WTC11 (cell line): Measurements from ENCODE around the gene CCDC51. TPM values are rescaled to one million over a fixed set of nuclear protein-coding genes. Genes with fewer than 3 reads are reported as not detected.

ENCODE experiments used
- ATAC-seq: fragments of 200-7000 bp; cut with Tn5 transposase; 2 replicates; pipeline ENCODE4 v1.10.0; 2021; ENCODE audit warnings: mild to moderate bottlenecking, moderate library complexity
- CTCF ChIA-PET: fragments of 300-600 bp; sonication (Branson Sonifier 250); formaldehyde crosslinking; loops from one replicate; lab custom pipeline; 2021; ENCODE audit warnings: antibody characterized with exemption; lab: Charles Lee
- POLR2A ChIA-PET: fragments of 350-600 bp; sonication (Branson Sonifier 250); formaldehyde crosslinking; loops from one replicate; lab custom pipeline; 2021; ENCODE audit warnings: antibody characterized with exemption; lab: Charles Lee
- DNase-seq: peaks from one replicate; pipeline ENCODE4 v3.0.0; 2021; ENCODE audit warnings: low spot score
- H3K27ac Mint-ChIP-seq: 2 replicates; pipeline ENCODE4 v1.8.0; 2021; ENCODE audit warnings: mixed read lengths
- H3K27me3 Mint-ChIP-seq: 2 replicates; pipeline ENCODE4 v1.8.0; 2021; ENCODE audit warnings: low read depth, mild to moderate bottlenecking, moderate library complexity, mixed read lengths
- H3K36me3 Mint-ChIP-seq: 2 replicates; pipeline ENCODE4 v1.8.0; 2021; ENCODE audit warnings: mixed read lengths
- H3K4me1 Mint-ChIP-seq: 2 replicates; pipeline ENCODE4 v1.8.0; 2022; ENCODE audit warnings: mixed read lengths
- H3K4me3 Mint-ChIP-seq: 2 replicates; pipeline ENCODE4 v1.8.0; 2021; ENCODE audit warnings: mild to moderate bottlenecking, moderate library complexity, mixed read lengths
- H3K9me3 Mint-ChIP-seq: 2 replicates; pipeline ENCODE4 v1.8.0; 2021; ENCODE audit warnings: mixed read lengths
- ESRRA ChIP-seq: sonication (generic); formaldehyde crosslinking; IDR thresholded peaks from 2 replicates; pipeline ENCODE4 v1.8.1; 2022; ENCODE audit warnings: mild to moderate bottlenecking, missing genetic modification reagents, borderline replicate concordance
- FOXJ3 ChIP-seq: sonication (generic); formaldehyde crosslinking; IDR thresholded peaks from 2 replicates; pipeline ENCODE4 v1.9.0; 2021; ENCODE audit warnings: missing genetic modification reagents, mild to moderate bottlenecking, borderline replicate concordance
- FOXP1 ChIP-seq: sonication (generic); formaldehyde crosslinking; IDR thresholded peaks from 2 replicates; pipeline ENCODE4 v1.8.0; 2022; ENCODE audit warnings: missing genetic modification reagents, mild to moderate bottlenecking, moderate library complexity, borderline replicate concordance
- IRF2 ChIP-seq: sonication (generic); formaldehyde crosslinking; IDR thresholded peaks from 2 replicates; pipeline ENCODE4 v1.8.0; 2022; ENCODE audit warnings: low read depth, missing genetic modification reagents, borderline replicate concordance
- KAT7 ChIP-seq: sonication (generic); formaldehyde crosslinking; IDR thresholded peaks from 2 replicates; pipeline ENCODE4 v1.8.1; 2023; ENCODE audit warnings: missing genetic modification reagents, mild to moderate bottlenecking, borderline replicate concordance
- MYBL2 ChIP-seq: sonication (generic); formaldehyde crosslinking; IDR thresholded peaks from 2 replicates; pipeline ENCODE4 v1.8.1; 2023; ENCODE audit warnings: mild to moderate bottlenecking, moderate library complexity, missing genetic modification reagents
- PRRX2 ChIP-seq: fragments of 250-450 bp; sonication (Bioruptor Pico); IDR thresholded peaks from 2 replicates; pipeline ENCODE4 v1.8.0; 2021; ENCODE audit warnings: mild to moderate bottlenecking
- SMAD3 ChIP-seq: sonication (generic); formaldehyde crosslinking; IDR thresholded peaks from 2 replicates; pipeline ENCODE4 v1.8.0; 2022; ENCODE audit warnings: missing genetic modification reagents, mild to moderate bottlenecking, borderline replicate concordance
- SP1 ChIP-seq: sonication (generic); formaldehyde crosslinking; conservative IDR thresholded peaks from 2 replicates; pipeline ENCODE4 v1.8.1; 2022; ENCODE audit warnings: missing genetic modification reagents
- TEAD1 ChIP-seq: sonication (generic); formaldehyde crosslinking; IDR thresholded peaks from 2 replicates; pipeline ENCODE4 v1.8.0; 2022; ENCODE audit warnings: mild to moderate bottlenecking, missing genetic modification reagents
- ZNF138 ChIP-seq: sonication (generic); formaldehyde crosslinking; conservative IDR thresholded peaks from 2 replicates; pipeline ENCODE4 v1.8.1; 2022; ENCODE audit warnings: mild to moderate bottlenecking, moderate library complexity, missing genetic modification reagents
- ZNF416 ChIP-seq: fragments of 250-450 bp; sonication (Bioruptor Pico); IDR thresholded peaks from 2 replicates; pipeline ENCODE4 v1.9.0; 2021; ENCODE audit warnings: mild to moderate bottlenecking, inconsistent platforms
- total RNA-seq: library from RNA; stranded (reverse); gene quantifications from 3 replicates; pipeline ENCODE4 v1.2.3, GENCODE V29; 2021
- TF ChIP-seq, protein P1 (sequence below): sonication (generic); formaldehyde crosslinking; IDR thresholded peaks from 2 replicates; pipeline ENCODE4 v1.8.0; 2022; ENCODE audit warnings: mild to moderate bottlenecking, missing genetic modification reagents
- TF ChIP-seq, protein P2 (sequence below): fragments of 200-600 bp; IDR thresholded peaks from 2 replicates; pipeline ENCODE4 v1.8.0; 2022; ENCODE audit warnings: antibody characterized with exemption
- TF ChIP-seq, protein P3 (sequence below): sonication (generic); formaldehyde crosslinking; IDR thresholded peaks from 2 replicates; pipeline ENCODE4 v1.8.0; 2023; ENCODE audit warnings: mild to moderate bottlenecking, missing genetic modification reagents
- TF ChIP-seq, protein P4 (sequence below): sonication (generic); formaldehyde crosslinking; IDR thresholded peaks from 2 replicates; pipeline ENCODE4 v1.8.1; 2022; ENCODE audit warnings: low read depth, mild to moderate bottlenecking, moderate library complexity, missing genetic modification reagents, borderline replicate concordance
- TF ChIP-seq, protein P5 (sequence below): sonication (generic); formaldehyde crosslinking; IDR thresholded peaks from 2 replicates; pipeline ENCODE4 v1.8.0; 2022; ENCODE audit warnings: missing genetic modification reagents
- TF ChIP-seq, protein P6 (sequence below): sonication (generic); formaldehyde crosslinking; IDR thresholded peaks from 2 replicates; pipeline ENCODE4 v1.8.1; 2023; ENCODE audit warnings: mild to moderate bottlenecking, missing genetic modification reagents
- TF ChIP-seq, protein P7 (sequence below): fragments of 250-450 bp; sonication (Bioruptor Pico); IDR thresholded peaks from 2 replicates; pipeline ENCODE4 v1.9.0; 2021; ENCODE audit warnings: mild to moderate bottlenecking
- TF ChIP-seq, protein P8 (sequence below): sonication (generic); formaldehyde crosslinking; IDR thresholded peaks from 2 replicates; pipeline ENCODE4 v1.8.1; 2023; ENCODE audit warnings: mild to moderate bottlenecking, missing genetic modification reagents

CCDC51 gene
- total RNA-seq, 1 experiment from 2014 or later: 25.1 TPM

DNA sequence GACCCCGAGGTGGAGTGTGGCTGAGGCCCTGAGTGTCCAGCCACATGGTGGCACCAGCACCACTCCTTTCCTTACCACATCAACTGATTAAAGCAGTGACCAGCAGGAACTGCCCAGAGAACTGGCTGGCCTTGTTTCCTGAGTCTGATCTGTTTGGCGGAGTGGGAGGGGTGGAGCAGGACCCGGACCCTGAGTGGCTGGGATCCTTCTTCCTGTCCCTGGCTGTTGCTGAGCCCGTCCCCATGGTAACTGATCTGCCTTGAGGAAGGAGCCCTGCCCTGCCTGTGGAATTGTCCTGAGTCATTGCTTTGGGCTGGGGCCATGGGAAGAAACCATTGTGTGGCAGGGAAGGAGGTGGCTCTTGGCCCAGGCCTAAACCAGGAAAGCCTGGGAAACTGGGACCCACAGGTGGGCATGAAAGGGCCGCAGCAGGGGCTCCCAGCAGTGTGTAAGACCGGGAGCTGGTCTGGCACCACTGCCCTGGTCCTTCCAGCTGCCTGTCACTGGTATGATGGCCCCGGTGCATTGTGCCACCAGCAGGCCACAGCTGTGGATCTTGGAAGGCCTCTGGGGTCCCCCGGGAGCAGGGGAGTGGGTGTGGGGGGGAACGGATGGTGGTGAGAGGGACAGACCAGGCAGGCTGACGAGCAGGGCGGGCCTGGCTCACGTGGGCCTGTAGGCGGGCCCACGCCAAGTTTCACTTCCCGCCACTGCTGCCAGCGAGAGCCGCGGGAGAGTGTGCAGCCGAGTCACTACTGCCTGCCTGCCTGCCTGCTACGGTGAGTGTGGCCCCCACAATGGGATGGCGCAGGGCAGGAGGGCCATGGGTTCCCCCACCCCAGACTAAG lies 25.8 kb upstream of the CCDC51 start:
- peak overlapping the region; percentile 7 for H3K4me3 Mint-ChIP-seq
- ChIA-PET POLR2A (interaction anchor here (0.9 to 2.1 kb wide), 3 partner anchors 19 to 82 kb away, joined by 3 to 8 read pairs (median 7); partner anchors contain the start of gene ATRIP), CTCF (interaction anchor here (0.8 to 3.0 kb wide), 7 partner anchors 7 to 91 kb away, joined by 5 to 23 read pairs (median 11); partner anchors contain the start of gene PFKFB4)
- peak overlapping the region; percentile 97 for H3K27ac Mint-ChIP-seq
- DNase-seq (peak; percentile 92), ATAC-seq (peak; percentile 94)
- no peaks in the 10 kb centered on the region for H3K9me3 Mint-ChIP-seq
- H3K36me3 Mint-ChIP-seq: peaks cover 25% of the 10 kb centered on the region
- H3K27me3 Mint-ChIP-seq: no peaks in the 10 kb centered on the region
- H3K4me1 Mint-ChIP-seq: peaks cover 21% of the 10 kb centered on the region
- TF ChIP-seq SMAD3 (CRISPR knock-in tag) (no peak), FOXJ3 (no peak), MYBL2 (CRISPR knock-in tag) (no peak), TEAD1 (CRISPR knock-in tag) (0 out of 2 replicates have a peak, but pooled peaks have one; percentile 59), ZNF138 (CRISPR knock-in tag) (no peak), SP1 (peak; percentile 75), ESRRA (CRISPR knock-in tag) (no peak), KAT7 (CRISPR knock-in tag) (no peak), ZNF416 (CRISPR knock-in tag) (no peak), FOXP1 (CRISPR knock-in tag) (no peak), PRRX2 (CRISPR knock-in tag) (0 out of 2 replicates have a peak, but pooled peaks have one; percentile 43), IRF2 (CRISPR knock-in tag) (no peak)
- TF ChIP-seq, protein P1, sequence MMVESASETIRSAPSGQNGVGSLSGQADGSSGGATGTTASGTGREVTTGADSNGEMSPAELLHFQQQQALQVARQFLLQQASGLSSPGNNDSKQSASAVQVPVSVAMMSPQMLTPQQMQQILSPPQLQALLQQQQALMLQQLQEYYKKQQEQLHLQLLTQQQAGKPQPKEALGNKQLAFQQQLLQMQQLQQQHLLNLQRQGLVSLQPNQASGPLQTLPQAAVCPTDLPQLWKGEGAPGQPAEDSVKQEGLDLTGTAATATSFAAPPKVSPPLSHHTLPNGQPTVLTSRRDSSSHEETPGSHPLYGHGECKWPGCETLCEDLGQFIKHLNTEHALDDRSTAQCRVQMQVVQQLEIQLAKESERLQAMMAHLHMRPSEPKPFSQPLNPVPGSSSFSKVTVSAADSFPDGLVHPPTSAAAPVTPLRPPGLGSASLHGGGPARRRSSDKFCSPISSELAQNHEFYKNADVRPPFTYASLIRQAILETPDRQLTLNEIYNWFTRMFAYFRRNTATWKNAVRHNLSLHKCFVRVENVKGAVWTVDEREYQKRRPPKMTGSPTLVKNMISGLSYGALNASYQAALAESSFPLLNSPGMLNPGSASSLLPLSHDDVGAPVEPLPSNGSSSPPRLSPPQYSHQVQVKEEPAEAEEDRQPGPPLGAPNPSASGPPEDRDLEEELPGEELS: no peak
- TF ChIP-seq, protein P2, sequence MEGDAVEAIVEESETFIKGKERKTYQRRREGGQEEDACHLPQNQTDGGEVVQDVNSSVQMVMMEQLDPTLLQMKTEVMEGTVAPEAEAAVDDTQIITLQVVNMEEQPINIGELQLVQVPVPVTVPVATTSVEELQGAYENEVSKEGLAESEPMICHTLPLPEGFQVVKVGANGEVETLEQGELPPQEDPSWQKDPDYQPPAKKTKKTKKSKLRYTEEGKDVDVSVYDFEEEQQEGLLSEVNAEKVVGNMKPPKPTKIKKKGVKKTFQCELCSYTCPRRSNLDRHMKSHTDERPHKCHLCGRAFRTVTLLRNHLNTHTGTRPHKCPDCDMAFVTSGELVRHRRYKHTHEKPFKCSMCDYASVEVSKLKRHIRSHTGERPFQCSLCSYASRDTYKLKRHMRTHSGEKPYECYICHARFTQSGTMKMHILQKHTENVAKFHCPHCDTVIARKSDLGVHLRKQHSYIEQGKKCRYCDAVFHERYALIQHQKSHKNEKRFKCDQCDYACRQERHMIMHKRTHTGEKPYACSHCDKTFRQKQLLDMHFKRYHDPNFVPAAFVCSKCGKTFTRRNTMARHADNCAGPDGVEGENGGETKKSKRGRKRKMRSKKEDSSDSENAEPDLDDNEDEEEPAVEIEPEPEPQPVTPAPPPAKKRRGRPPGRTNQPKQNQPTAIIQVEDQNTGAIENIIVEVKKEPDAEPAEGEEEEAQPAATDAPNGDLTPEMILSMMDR: no peak
- TF ChIP-seq, protein P3, sequence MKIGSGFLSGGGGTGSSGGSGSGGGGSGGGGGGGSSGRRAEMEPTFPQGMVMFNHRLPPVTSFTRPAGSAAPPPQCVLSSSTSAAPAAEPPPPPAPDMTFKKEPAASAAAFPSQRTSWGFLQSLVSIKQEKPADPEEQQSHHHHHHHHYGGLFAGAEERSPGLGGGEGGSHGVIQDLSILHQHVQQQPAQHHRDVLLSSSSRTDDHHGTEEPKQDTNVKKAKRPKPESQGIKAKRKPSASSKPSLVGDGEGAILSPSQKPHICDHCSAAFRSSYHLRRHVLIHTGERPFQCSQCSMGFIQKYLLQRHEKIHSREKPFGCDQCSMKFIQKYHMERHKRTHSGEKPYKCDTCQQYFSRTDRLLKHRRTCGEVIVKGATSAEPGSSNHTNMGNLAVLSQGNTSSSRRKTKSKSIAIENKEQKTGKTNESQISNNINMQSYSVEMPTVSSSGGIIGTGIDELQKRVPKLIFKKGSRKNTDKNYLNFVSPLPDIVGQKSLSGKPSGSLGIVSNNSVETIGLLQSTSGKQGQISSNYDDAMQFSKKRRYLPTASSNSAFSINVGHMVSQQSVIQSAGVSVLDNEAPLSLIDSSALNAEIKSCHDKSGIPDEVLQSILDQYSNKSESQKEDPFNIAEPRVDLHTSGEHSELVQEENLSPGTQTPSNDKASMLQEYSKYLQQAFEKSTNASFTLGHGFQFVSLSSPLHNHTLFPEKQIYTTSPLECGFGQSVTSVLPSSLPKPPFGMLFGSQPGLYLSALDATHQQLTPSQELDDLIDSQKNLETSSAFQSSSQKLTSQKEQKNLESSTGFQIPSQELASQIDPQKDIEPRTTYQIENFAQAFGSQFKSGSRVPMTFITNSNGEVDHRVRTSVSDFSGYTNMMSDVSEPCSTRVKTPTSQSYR: no peak
- TF ChIP-seq, protein P4, sequence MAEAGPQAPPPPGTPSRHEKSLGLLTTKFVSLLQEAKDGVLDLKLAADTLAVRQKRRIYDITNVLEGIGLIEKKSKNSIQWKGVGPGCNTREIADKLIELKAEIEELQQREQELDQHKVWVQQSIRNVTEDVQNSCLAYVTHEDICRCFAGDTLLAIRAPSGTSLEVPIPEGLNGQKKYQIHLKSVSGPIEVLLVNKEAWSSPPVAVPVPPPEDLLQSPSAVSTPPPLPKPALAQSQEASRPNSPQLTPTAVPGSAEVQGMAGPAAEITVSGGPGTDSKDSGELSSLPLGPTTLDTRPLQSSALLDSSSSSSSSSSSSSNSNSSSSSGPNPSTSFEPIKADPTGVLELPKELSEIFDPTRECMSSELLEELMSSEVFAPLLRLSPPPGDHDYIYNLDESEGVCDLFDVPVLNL (CRISPR knock-in tag): no peak
- TF ChIP-seq, protein P5, sequence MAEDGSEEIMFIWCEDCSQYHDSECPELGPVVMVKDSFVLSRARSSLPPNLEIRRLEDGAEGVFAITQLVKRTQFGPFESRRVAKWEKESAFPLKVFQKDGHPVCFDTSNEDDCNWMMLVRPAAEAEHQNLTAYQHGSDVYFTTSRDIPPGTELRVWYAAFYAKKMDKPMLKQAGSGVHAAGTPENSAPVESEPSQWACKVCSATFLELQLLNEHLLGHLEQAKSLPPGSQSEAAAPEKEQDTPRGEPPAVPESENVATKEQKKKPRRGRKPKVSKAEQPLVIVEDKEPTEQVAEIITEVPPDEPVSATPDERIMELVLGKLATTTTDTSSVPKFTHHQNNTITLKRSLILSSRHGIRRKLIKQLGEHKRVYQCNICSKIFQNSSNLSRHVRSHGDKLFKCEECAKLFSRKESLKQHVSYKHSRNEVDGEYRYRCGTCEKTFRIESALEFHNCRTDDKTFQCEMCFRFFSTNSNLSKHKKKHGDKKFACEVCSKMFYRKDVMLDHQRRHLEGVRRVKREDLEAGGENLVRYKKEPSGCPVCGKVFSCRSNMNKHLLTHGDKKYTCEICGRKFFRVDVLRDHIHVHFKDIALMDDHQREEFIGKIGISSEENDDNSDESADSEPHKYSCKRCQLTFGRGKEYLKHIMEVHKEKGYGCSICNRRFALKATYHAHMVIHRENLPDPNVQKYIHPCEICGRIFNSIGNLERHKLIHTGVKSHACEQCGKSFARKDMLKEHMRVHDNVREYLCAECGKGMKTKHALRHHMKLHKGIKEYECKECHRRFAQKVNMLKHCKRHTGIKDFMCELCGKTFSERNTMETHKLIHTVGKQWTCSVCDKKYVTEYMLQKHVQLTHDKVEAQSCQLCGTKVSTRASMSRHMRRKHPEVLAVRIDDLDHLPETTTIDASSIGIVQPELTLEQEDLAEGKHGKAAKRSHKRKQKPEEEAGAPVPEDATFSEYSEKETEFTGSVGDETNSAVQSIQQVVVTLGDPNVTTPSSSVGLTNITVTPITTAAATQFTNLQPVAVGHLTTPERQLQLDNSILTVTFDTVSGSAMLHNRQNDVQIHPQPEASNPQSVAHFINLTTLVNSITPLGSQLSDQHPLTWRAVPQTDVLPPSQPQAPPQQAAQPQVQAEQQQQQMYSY (CRISPR knock-in tag): peak; percentile 42
- TF ChIP-seq, protein P6, sequence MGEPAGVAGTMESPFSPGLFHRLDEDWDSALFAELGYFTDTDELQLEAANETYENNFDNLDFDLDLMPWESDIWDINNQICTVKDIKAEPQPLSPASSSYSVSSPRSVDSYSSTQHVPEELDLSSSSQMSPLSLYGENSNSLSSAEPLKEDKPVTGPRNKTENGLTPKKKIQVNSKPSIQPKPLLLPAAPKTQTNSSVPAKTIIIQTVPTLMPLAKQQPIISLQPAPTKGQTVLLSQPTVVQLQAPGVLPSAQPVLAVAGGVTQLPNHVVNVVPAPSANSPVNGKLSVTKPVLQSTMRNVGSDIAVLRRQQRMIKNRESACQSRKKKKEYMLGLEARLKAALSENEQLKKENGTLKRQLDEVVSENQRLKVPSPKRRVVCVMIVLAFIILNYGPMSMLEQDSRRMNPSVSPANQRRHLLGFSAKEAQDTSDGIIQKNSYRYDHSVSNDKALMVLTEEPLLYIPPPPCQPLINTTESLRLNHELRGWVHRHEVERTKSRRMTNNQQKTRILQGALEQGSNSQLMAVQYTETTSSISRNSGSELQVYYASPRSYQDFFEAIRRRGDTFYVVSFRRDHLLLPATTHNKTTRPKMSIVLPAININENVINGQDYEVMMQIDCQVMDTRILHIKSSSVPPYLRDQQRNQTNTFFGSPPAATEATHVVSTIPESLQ: no peak
- TF ChIP-seq, protein P7, sequence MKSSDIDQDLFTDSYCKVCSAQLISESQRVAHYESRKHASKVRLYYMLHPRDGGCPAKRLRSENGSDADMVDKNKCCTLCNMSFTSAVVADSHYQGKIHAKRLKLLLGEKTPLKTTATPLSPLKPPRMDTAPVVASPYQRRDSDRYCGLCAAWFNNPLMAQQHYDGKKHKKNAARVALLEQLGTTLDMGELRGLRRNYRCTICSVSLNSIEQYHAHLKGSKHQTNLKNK (CRISPR knock-in tag): no peak
- TF ChIP-seq, protein P8, sequence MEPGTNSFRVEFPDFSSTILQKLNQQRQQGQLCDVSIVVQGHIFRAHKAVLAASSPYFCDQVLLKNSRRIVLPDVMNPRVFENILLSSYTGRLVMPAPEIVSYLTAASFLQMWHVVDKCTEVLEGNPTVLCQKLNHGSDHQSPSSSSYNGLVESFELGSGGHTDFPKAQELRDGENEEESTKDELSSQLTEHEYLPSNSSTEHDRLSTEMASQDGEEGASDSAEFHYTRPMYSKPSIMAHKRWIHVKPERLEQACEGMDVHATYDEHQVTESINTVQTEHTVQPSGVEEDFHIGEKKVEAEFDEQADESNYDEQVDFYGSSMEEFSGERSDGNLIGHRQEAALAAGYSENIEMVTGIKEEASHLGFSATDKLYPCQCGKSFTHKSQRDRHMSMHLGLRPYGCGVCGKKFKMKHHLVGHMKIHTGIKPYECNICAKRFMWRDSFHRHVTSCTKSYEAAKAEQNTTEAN (CRISPR knock-in tag): no peak
